Urothelium cell line (cell line): ENCODE measurements around the gene SCFD1.
"Not testable (repeated sequence)": the region's sequence is repeated elsewhere in the genome, so short reads cannot be mapped to it uniquely, and the experiment has no call there.

Experiments
- DNase-seq: peaks from one replicate; pipeline ENCODE4 v3.0.0; 2011; ENCODE audit warnings: low spot score, mixed read lengths
- FAIRE-seq: peaks from 2 replicates; lab custom pipeline; 2011; peaks lifted over from hg19 to GRCh38; lab: Jason Lieb, UNC

The SCFD1 gene

GRCh38 chr14:30608533-30609006, 13.5 kb upstream of the SCFD1 start:
- DNase-seq: no peak
- FAIRE-seq: no peak

GRCh38 chr14:30610787-30611343, 11.3 kb upstream of the SCFD1 start:
- DNase-seq (peak; percentile 10), FAIRE-seq (no peak)

GRCh38 chr14:30614155-30614554, 8.0 kb upstream of the SCFD1 start:
- no peak for DNase-seq
- no peak for FAIRE-seq

GRCh38 chr14:30620178-30620577, 1.9 kb upstream of the SCFD1 start:
- DNase-seq (no peak), FAIRE-seq (no peak)

GRCh38 chr14:30621354-30621939, 672 bp upstream of the SCFD1 start:
- FAIRE-seq (no peak), DNase-seq (peak; percentile 12)

- FAIRE-seq (no peak), DNase-seq (no peak)
Measured at GRCh38 chr14:30623412-30624131, 1.5 kb downstream of the SCFD1 start.

GRCh38 chr14:30624132-30624423, 2.0 kb downstream of the SCFD1 start:
- DNase-seq (no peak), FAIRE-seq (no peak)

- no peak for FAIRE-seq
- DNase-seq: no peak
Measured at GRCh38 chr14:30625533-30625932, 3.4 kb downstream of the SCFD1 start.

GRCh38 chr14:30629432-30629831, 7.3 kb downstream of the SCFD1 start:
- not testable (repeated sequence) for FAIRE-seq, DNase-seq

- FAIRE-seq (no peak), DNase-seq (no peak)
Measured at GRCh38 chr14:30630248-30630647, 8.1 kb downstream of the SCFD1 start.

GRCh38 chr14:30632730-30633129, 10.6 kb downstream of the SCFD1 start:
- DNase-seq: no peak

GRCh38 chr14:30638926-30639325, 16.8 kb downstream of the SCFD1 start:
- DNase-seq (no peak), FAIRE-seq (no peak)

More at GRCh38 chr14:30632730-30633129, 10.6 kb downstream of the SCFD1 start:
- FAIRE-seq: no peak

GRCh38 chr14:30641207-30641606, 19.1 kb downstream of the SCFD1 start:
- FAIRE-seq (no peak), DNase-seq (no peak)

GRCh38 chr14:30644462-30644861, 22.3 kb downstream of the SCFD1 start:
- not testable (repeated sequence) for DNase-seq, FAIRE-seq

GRCh38 chr14:30645600-30645999, 23.5 kb downstream of the SCFD1 start:
- FAIRE-seq (no peak), DNase-seq (no peak)

GRCh38 chr14:30648471-30648870, 26.4 kb downstream of the SCFD1 start:
- FAIRE-seq: no peak
- DNase-seq: no peak

- no peak for FAIRE-seq
Measured at GRCh38 chr14:30651937-30652336, 29.8 kb downstream of the SCFD1 start.

GRCh38 chr14:30655124-30655523, 33.0 kb downstream of the SCFD1 start:
- no peak for FAIRE-seq
- DNase-seq: no peak

More at GRCh38 chr14:30651937-30652336, 29.8 kb downstream of the SCFD1 start:
- no peak for DNase-seq

- FAIRE-seq (no peak), DNase-seq (no peak)
Measured at GRCh38 chr14:30655658-30656057, 33.5 kb downstream of the SCFD1 start.

- DNase-seq: peak; percentile 37
- peak; percentile 32 for FAIRE-seq
Measured at GRCh38 chr14:30656190-30656632, 34.1 kb downstream of the SCFD1 start.

GRCh38 chr14:30657050-30657449, 34.9 kb downstream of the SCFD1 start:
- FAIRE-seq (no peak), DNase-seq (no peak)

- FAIRE-seq: no peak
- DNase-seq: no peak
Measured at GRCh38 chr14:30657606-30658163, 35.6 kb downstream of the SCFD1 start.
